Keratinocyte (primary cell): ENCODE data around the gene PRKD3. TPM values are rescaled to one million over a fixed set of nuclear protein-coding genes. Genes with fewer than 3 reads are reported as not detected.

Source experiments
- DNase-seq: peaks from one replicate; pipeline ENCODE4 v3.0.0-alpha.2; 2011; ENCODE audit warnings: low read depth, missing footprints, low spot score
- FAIRE-seq: peaks from 2 replicates; lab custom pipeline; 2011; peaks lifted over from hg19 to GRCh38; lab: Jason Lieb, UNC
- H2AFZ ChIP-seq: 2 replicates; pipeline ENCODE4 v1.6.0; 2012; ENCODE audit warnings: low read length, control low read depth, inconsistent platforms; ENCODE audit not compliant: control insufficient read depth
- H3K27ac ChIP-seq: 2 replicates; pipeline ENCODE4 v1.5.1; 2011; ENCODE audit warnings: low read length; ENCODE audit not compliant: control insufficient read depth, insufficient read depth
- H3K27me3 ChIP-seq: 3 replicates; pipeline ENCODE4 v1.6.0; 2011; ENCODE audit warnings: low read length; ENCODE audit not compliant: control insufficient read depth, insufficient read depth; ENCODE audit errors: extremely low read depth
- H3K36me3 ChIP-seq, 2 experiments: 2 replicates in 1 of 2; 3 replicates in 1 of 2; pipeline ENCODE4 v1.5.1; 2011; ENCODE audit warnings: low read length in 2 of 2, mild to moderate bottlenecking in 1 of 2; ENCODE audit not compliant: control insufficient read depth in 2 of 2, insufficient read depth in 2 of 2; ENCODE audit errors: extremely low read depth in 1 of 2
- H3K4me1 ChIP-seq: 3 replicates; pipeline ENCODE4 v1.5.1; 2011; ENCODE audit warnings: low read length; ENCODE audit not compliant: control insufficient read depth, insufficient read depth; ENCODE audit errors: extremely low read depth
- H3K4me2 ChIP-seq: 3 replicates; pipeline ENCODE4 v1.6.0; 2011; ENCODE audit warnings: low read depth, low read length; ENCODE audit not compliant: control insufficient read depth, insufficient read depth; ENCODE audit errors: extremely low read depth
- H3K4me3 ChIP-seq, 3 experiments: fragments of 200-600 bp in 1 of 3; sonication (generic) in 1 of 3; 2 replicates in 2 of 3; 3 replicates in 1 of 3; pipeline ENCODE4 v1.5.1; 2011 to 2016; ENCODE audit warnings: low read length in 3 of 3, mild to moderate bottlenecking in 3 of 3, control low read depth in 2 of 3, inconsistent platforms in 1 of 3, low read depth in 1 of 3, mixed read lengths in 1 of 3, mixed run types in 1 of 3, moderate library complexity in 1 of 3; ENCODE audit not compliant: control insufficient read depth in 2 of 3, insufficient read depth in 2 of 3; ENCODE audit errors: extremely low read depth in 1 of 3
- H3K79me2 ChIP-seq: 2 replicates; pipeline ENCODE4 v1.6.0; 2012; ENCODE audit warnings: low read length; ENCODE audit not compliant: control insufficient read depth, insufficient read depth
- H3K9ac ChIP-seq: 3 replicates; pipeline ENCODE4 v1.6.0; 2011; ENCODE audit warnings: low read length; ENCODE audit not compliant: control insufficient read depth, insufficient read depth; ENCODE audit errors: extremely low read depth
- H3K9me1 ChIP-seq: 3 replicates; pipeline ENCODE4 v1.6.0; 2011; ENCODE audit warnings: low read length; ENCODE audit not compliant: control insufficient read depth, insufficient read depth; ENCODE audit errors: extremely low read depth
- H3K9me3 ChIP-seq: 2 replicates; pipeline ENCODE4 v1.5.1; 2012; ENCODE audit warnings: low read depth, low read length; ENCODE audit not compliant: control insufficient read depth
- H4K20me1 ChIP-seq: 3 replicates; pipeline ENCODE4 v1.6.0; 2011; ENCODE audit warnings: low read length; ENCODE audit not compliant: control insufficient read depth, insufficient read depth; ENCODE audit errors: extremely low read depth
- CTCF ChIP-seq, 3 experiments: IDR thresholded peaks in 1 of 3; conservative IDR thresholded peaks in 1 of 3; optimal IDR thresholded peaks in 1 of 3; 2 replicates in 2 of 3; 3 replicates in 1 of 3; pipeline versions ENCODE3 to v1.5.1; 2011; ENCODE audit warnings: low read length in 3 of 3, mild to moderate bottlenecking in 3 of 3, moderate library complexity in 2 of 3, control low read depth in 1 of 3, inconsistent platforms in 1 of 3; ENCODE audit not compliant: insufficient read depth in 2 of 3; ENCODE audit errors: extremely low read depth in 1 of 3
- EZH2 ChIP-seq: IDR thresholded peaks from one replicate; pipeline ENCODE4 v1.6.1; 2012; ENCODE audit warnings: inconsistent platforms, mild to moderate bottlenecking, low read length, moderate library complexity
- dilution Hi-C: fragments of 300-500 bp; cut with MboI; formaldehyde crosslinking; loops from one replicate; pipeline ENCODE4 v1.7.0; 2020; ENCODE audit warnings: low sequenced_read_pairs; ENCODE audit not compliant: extremely low pct_ligation_motif_present
- polyA plus RNA-seq, 5 experiments: library from polyadenylated mRNA; depleted of rRNA in 3 of 5; stranded (reverse) in 3 of 5; stranded (forward) in 1 of 5; unstranded in 1 of 5; fragments of >200 nt; gene quantifications; 1 replicate in 1 of 5; 2 replicates in 3 of 5; 3 replicates in 1 of 5; pipeline versions ENCODE4 v1.2.1 to v1.2.3, GENCODE V29; 2011 to 2012; ENCODE audit warnings: missing spikeins in 2 of 5, low read depth in 1 of 5, low replicate concordance in 1 of 5

The PRKD3 gene
- polyA plus RNA-seq, 1 donor (not counting 4 experiments of a cell fraction or from before 2014, with no cell fraction given), result 25.4 TPM

- TF ChIP-seq EZH2 (no peak), CTCF (optimal IDR thresholded peaks at IDR 0.05 in 1 of 3, IDR thresholded peaks at IDR 0.05 in 1 of 3, conservative IDR thresholded peaks at IDR 0.05 in 1 of 3; ENCODE audit: extremely low read depth in 1 of 3, insufficient read depth in 2 of 3, low read length in 3 of 3) (no peak)
- Histone ChIP-seq H3K4me2 (no peak overlapping the region), H3K27ac (no peak overlapping the region)
Measured at GRCh38 chr2:37316181-37316580, 8.5 kb downstream of the PRKD3 start.

DNA sequence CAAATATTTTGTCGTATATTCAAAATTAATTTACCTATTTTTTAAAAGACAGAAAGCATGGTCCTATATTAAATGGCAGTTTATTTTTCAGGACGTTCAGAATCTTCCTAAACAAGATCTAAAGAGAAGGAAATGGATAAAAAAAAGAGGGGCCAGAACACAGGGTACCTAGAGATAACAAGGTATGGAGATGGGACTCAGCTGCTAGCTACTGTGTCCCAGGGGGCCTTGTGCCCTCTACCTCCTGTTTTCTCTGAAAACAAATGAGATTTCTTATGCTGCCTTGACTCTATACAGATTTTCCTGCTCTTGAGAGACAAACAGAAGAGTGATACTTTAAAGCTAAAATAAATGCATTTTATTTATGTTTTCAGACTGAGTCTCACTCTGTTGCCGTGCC lies 9.3 kb downstream of the PRKD3 start:
- no peaks in the 10 kb centered on the region for H3K9me1 ChIP-seq
- FAIRE-seq (no peak), DNase-seq (no peak)
- dilution Hi-C loops, result no loop called here
- H3K9me3 ChIP-seq, result no peaks in the 10 kb centered on the region
- no peak overlapping the region for H3K9ac ChIP-seq
- H3K79me2 ChIP-seq, result peaks cover 75% of the 10 kb centered on the region
- H3K36me3 ChIP-seq, result peaks cover 2 to 6% of the 10 kb centered on the region in 2 experiments
- H3K27ac ChIP-seq, result no peak overlapping the region
- peaks cover 22% of the 10 kb centered on the region for H3K4me1 ChIP-seq
- H3K4me2 ChIP-seq, result no peak overlapping the region
- no peak for TF ChIP-seq CTCF (optimal IDR thresholded peaks at IDR 0.05 in 1 of 3, IDR thresholded peaks at IDR 0.05 in 1 of 3, conservative IDR thresholded peaks at IDR 0.05 in 1 of 3; ENCODE audit: extremely low read depth in 1 of 3, insufficient read depth in 2 of 3, low read length in 3 of 3)
- no peak for TF ChIP-seq EZH2
- H3K4me3 ChIP-seq, result no peak overlapping the region
- H3K27me3 ChIP-seq, result no peaks in the 10 kb centered on the region
- H2AFZ ChIP-seq, result no peak overlapping the region
- H4K20me1 ChIP-seq, result no peaks in the 10 kb centered on the region

More at GRCh38 chr2:37316181-37316580, 8.5 kb downstream of the PRKD3 start:
- H3K9me1 ChIP-seq, result no peaks in the 10 kb centered on the region
- H3K9me3 ChIP-seq, result no peaks in the 10 kb centered on the region
- H3K9ac ChIP-seq, result no peak overlapping the region
- peaks cover 2 to 6% of the 10 kb centered on the region in 2 experiments for H3K36me3 ChIP-seq
- dilution Hi-C loops, result no loop called here
- H3K4me1 ChIP-seq, result peaks cover 19% of the 10 kb centered on the region
- no peak for DNase-seq
- FAIRE-seq, result no peak
- H3K4me3 ChIP-seq, result no peak overlapping the region
- peaks cover 74% of the 10 kb centered on the region for H3K79me2 ChIP-seq
- no peaks in the 10 kb centered on the region for H4K20me1 ChIP-seq
- H3K27me3 ChIP-seq, result no peaks in the 10 kb centered on the region
- no peak overlapping the region for H2AFZ ChIP-seq
